Hematopoietic multipotent progenitor cell treated with erythropoietin and hydrocortisone succinate and interleukin-3 and kit ligand, for 4 days (in vitro differentiated cells): ENCODE measurements around the gene TSPYL4.
"Not testable (repeated sequence)": the region's sequence is repeated elsewhere in the genome, so short reads cannot be mapped to it uniquely, and the experiment has no call there.

Experiments
- DNase-seq: peaks from one replicate; pipeline ENCODE4 v3.0.0-alpha.2; 2015

Gene TSPYL4

DNA sequence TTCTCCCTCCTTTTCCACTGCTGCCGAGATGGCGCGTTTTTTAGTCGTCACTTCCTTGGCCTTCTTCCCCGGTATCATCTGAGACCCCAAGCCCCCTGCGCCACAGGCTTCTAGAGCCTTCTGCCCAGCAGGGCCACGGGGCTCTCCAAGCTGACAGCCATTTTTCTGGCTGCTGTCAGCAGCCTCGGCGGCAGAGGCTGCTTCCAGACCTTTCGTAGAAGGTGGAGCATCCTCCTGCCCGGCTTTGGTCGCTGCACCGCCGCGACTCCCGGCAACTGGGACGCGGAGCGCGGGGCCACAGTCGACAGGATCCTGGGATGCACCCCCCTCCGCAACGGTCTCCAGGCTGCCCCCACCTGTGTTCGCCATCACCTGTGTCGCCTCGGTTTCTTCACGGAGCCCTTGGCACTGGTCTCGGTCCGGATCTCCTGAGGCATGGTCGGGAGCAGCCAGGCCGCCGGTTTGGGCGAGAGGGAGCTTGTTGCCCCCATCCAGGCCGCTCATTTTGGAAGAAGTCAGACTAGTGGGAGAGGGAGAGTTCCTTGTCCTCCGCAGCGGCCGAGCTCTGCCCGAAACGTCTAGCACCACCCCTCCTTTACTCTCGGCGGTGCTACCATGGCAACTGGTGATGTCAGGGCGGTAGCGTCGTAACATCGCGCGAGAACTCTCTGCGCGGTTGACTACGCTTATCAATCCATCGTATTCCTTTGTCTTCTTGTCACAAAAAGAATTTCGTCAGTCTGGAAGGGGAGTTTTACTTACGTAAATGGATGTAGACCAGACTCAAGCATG is at the start of gene TSPYL4:
TSS of gene TSPYL4 (minus strand) at position 571 of the 792 bp plus-strand sequence. CDS start at position 504, 67 bp downstream.
- DNase-seq = peak; percentile 98

DNA sequence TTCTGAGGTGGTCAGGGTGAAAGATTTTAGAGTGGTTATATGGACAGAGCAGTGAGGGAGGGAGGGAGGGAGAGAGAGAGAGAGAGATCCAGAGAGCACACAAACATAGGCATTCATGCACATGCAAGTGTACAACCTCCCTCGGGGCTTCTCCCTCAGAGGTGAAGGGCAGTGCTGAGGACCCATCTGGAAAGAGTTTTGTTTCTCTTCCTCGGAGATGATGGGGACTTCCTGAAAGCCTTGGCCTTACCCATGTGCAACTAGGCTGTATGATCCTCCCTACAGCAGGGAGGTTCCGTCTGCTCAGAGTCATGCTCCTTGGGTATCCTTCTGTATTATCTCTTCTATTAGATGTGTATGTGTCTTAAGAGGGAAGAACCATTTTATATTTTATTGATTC is 47.2 kb upstream of the TSPYL4 start:
- DNase-seq = no peak

DNA sequence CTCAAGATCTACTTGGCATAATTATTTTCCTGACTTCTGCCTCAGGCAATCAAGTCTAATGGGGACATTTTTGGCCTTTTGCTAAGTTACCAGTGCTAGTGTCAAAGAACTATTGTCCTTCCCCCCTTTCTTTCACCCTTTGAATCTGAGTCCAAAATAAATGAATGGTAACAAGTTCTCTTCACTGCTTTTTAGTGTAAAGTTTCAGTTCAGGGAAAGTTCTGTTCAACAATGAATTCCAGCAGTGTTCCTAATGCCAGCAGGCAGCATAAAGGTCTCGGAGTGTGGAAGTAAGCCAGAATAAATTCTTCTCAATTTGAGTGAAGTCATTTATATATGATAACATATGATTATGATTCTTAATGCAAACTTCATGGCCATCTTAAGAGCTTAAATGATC is 46.7 kb upstream of the TSPYL4 start:
- DNase-seq = no peak

DNA sequence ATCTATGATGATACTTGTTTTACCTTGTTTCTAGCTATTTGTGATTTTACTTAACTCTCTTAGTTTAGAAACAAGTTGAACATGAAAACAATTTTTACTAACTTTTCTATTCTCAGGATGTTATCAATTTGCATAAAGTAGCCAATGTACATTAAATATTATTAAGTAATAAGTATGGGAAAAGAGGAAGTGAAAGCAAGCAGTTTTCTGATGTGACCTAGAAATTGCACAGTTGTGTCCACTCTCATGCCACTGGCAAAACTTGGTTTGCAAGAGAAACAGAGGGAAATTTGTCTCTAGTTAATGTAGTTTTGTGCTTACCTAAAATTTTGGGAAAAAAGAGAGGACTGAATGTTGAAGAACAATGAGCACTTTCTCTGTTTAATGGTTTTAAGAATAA is 45.1 kb upstream of the TSPYL4 start:
- DNase-seq = no peak

DNA sequence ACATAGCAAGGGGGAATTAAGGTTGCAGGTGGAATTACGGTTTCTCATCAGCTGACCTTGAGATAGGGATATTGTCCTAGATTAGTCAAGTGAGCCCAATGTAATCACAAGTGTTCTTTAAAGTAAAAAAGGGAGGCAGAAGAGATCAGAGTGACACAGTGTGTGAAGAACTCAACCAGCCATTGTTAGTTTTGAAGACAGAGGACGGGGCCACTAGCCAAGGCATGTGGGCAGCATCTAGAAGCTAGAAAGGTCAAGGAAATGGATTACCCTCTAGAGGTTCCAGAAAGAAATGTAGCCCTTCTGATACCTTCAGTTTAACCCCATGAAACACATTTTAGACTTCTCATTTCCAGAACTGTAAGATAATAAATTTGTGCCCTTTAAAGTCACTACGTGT is 44.4 kb upstream of the TSPYL4 start:
- DNase-seq = no peak

DNA sequence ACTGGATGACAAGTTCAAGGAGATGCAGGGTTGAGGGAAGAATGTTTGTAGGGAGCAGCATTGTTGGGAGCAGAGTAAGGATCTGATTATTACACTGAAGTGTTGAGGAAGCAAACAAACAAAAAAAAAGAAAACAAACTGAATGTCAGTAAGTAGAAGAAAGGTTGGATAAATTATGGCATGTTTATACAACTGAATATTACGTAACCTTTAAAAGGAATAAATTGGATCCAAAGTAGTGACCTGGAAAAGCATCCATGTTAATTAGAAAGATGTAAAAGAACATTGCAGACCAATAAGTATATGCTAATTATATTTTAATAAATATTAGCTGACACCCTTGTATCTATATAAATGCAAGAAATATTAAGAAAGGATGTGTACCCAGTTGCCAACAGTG is 38.7 kb upstream of the TSPYL4 start:
- DNase-seq = no peak

DNA sequence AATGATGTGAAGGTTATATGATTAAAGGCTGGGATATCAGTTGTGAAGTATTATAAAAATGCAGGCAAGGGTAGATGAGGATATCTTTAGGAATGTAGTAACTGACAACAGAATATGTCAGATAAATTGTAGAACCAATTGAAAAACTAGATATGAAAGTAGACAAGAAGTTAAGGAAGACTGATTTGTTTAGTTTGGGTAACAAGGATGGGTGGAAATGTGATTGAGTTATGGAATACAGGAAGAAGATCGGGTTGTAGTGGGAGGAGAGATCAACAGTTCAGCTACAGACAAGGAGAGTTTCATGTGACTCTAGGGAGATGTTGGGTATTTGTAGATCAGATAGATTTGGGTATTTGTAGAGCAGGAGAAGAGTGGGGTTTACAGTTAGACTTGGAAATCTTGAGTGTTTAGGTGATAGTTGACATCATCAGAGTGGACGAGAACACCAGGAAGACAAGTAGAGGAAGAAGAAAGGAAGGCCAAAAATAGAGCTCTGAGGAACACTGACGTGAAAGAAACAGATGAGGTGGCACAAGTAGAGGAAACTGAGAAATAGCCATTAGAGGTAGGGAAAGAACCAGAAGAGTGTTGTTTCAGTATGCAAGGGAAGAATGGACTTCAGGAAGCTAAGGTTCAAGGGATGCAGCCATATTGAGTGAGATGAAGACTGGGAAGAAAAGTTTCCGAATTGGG is 38.0 kb upstream of the TSPYL4 start:
- DNase-seq = no peak

DNA sequence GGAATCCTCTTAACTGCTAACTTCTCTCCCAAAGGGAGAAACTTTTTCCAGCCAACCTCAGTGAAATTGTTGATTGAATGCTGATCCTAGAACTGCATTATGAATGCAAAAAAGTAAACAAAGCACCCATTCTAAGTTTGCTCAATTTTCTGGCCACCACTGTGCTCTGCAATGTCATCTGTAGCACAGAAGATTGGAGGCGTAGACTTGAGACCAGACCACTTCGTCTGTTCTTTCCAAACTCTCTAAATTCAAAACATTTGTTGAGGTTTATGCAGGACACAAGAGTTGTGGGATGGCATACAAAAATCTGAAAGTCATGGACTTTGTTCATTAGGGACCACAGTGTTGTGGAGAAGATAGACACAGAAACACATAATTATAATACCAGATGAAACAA is 36.9 kb upstream of the TSPYL4 start:
- DNase-seq = no peak

DNA sequence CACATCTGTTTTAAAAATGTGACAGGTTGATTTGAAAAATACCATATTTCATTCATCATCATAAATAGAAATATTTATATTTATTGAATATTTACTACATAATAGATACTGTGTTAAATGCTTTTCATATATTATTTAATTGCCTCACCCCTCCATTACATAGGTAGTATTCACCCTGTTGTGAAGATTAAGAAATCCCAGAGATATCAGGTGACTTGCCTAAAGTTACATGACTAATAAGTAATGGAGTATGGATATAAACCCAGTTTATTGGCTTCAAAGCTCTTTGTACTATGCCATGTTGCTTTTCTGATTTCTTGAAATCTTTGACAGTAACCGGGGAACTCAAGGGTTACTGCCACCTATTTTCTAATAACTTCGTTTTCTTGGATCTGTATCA is 36.0 kb upstream of the TSPYL4 start:
- no peak for DNase-seq

DNA sequence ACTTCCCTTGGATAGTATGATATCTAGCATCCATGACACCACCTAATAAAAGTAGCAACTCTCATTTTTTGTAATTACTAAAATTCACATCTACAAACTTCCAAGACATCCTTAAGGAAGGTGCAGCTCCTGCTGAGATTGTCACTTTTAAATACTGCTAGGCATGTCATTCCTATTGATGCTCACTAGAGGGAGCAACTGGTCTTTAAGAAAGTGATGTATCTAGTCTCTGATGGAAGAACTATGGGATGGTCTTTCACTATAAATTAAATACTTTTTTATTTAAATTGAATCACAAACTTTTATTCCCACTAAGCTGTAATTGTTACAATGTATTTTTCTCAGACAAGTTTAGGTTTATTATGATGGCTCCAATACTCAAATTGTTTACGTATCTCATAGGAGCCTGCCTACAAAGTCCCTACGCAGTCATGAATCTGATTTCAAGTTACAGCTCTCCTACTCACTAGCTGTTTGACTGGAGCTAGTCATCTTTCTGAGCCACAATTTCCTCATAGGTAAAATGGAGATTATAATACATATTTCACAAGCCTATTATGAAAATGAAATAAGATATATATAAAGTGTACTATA is 33.9 kb upstream of the TSPYL4 start:
- peak; percentile 74 for DNase-seq

DNA sequence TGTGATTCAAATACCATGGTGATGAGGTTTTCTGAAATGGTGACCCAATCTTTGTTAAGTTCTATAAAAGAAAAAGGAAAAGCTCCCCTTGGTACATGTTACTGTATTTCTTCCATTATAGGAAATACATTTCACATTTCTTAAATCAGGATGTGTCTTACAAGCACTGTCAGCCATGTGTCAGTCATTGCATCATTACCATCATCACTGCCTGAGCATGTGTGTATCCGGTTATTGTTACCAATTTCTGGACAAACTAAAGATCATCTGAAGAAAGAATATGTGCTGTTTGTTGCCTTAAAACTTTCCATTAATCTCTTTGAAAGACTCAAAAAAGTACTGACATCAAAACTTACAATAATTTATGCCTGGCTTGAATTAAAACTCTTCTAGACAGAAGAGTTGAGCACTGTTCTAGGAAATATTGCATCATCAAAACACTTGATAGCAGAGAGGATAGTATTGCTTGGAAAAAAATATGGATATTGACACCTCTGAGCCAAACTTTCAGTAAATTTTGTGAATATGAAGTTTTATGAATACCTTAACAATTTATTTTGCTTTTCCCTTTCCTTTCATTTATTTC is 33.0 kb upstream of the TSPYL4 start:
- DNase-seq = no peak

DNA sequence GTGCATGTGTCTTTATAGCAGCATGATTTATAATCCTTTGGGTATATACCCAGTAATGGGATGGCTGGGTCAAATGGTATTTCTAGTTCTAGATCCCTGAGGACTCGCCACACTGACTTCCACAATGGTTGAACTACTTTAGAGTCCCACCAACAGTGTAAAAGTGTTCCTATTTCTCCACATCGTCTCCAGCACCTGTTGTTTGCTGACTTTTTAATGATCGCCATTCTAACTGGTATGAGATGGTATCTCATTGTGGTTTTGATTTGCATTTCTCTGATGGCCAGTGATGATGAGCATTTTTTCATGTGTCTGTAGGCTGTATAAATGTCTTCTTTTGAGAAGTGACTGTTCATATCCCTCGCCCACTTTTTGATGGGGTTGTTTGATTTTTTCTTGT is 31.1 kb upstream of the TSPYL4 start:
- not testable (repeated sequence) for DNase-seq

DNA sequence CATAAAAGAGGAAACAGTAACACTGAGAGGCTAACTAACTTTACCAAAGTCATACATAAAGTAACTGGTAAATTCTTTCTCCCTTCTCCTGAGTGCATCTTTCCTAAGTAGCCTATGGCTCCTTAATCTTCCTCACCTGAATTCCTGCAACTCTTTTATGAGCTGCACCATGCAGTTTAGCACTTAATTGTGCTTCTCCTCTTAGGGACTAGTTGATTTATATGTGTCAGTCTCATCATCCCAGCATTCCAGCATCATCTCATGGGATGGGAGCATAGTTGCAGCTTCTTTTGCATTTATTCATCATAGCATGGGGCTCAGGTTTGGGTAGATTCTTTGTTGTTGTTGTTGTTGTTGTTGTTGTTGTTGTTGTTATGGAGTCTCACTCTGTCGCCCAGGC is 29.3 kb upstream of the TSPYL4 start:
- DNase-seq = no peak

DNA sequence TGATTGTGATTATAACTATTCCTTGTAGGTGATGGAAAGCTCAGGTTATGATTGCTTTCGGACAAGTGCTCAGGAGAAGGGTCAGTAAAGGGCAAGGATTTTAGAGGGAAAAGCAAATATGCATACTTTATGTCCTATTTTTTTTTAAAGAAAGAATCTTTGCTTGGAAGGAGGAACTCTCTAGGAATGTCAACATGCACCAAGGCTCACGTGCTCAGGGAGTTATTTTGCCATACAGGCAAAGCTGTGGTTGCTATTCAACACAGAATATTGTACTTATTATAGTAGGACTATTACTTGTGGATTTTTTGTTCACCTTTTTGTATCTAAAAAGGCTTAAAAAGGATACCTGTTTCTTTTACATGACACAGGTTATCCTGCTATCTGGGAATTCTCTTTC is 28.8 kb upstream of the TSPYL4 start:
- no peak for DNase-seq

DNA sequence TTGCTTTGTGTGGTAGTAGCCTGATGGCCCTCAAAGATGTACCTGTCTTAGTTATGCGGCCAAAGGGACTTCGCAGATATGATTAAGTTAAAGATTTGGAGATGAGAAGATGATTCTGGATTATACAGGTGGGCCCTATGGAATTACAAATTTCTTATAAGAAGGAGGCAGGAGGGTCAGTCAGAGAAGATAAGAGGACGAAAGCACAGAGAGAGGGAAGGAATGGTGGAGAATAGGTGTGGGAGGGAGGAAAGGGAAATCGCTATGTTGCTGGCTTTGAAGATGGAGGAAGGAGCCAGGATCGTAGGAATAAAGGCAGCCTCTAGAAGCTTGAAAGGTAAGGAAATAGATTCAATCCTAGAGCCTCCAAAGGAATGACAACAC is 27.1 kb upstream of the TSPYL4 start:
- DNase-seq = no peak

DNA sequence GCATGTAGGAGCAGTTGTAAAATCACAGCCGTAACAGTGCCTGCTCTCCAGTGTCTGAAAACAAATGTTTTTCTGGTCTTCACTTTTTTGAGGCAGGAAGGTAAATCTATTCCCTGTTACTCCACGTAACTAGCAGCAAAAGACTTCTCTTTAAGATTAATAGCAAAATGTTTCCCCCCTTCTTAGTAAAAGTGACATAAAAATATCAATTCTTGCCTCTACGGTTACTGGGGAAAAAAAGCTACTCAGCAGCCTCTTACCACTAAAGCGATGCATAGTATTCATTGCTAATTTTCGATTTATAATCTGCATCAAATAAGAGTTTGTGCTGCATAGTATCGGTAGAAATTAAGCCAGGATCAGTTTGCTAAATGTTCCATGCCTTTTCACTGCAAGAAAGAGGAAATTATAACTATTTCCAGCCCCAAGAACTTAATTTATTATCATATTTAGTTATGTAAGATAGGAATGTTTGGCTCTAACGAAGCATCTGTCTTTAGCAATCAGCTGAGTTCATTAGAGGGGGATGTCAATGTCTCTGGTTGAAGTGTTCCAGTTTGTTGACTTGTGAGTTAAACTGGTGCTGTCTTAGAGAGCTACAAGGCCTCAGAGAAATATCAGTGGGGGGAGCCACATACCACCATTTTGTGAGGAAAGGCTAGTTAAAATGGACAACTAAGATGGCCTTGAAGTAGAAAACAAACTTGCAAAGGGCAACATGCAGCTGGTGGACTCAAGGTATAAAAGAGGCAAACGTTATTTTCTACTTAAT is 26.5 kb upstream of the TSPYL4 start:
- DNase-seq = peak; percentile 64

DNA sequence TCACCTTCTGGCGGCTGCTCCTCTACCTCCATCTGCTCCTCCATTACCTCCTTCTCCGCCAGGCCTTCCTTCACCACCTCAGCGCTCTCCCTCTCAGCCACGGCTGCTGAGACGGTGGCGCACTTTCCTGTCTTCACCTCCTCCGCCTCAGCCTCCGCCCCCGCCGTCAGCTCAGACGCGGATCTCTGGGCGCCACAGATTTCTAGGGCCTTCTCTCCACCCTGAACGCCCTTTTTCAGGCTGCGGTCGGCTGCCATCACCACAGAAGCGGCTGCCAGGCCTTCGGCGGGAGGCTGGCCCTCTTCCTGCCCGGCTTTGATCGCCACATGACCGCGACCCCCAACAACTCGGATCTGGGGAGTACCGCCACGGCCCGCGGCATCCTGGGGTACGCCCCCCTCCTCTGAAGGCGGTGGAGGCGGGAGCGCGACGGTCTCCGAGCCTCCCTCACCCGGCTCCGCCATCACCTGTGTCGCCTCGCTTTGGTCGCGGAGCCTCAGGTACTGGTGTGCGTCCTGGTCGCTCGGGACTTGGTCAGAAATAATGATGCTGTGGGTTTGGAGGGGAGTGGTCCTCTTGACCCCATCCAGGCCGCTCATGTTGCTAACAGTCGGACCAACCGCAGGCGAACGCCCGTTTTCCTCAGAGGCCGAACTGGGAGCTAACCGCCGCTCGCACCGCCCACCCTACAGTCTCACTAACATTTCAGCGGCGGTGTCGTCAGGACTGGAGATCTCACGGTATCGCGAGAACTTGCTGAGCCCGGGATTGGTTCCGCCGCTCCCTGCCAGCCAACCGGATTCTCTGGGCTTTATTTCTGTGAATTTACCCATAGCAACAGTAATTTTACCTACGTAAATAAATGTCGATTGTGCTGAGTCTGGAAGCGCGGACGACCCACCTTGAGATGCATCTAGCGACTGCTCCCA is 25.6 kb upstream of the TSPYL4 start, which contains the start of gene TSPYL1:
TSS of gene TSPYL1 (minus strand) at position 699 of the 929 bp plus-strand sequence. CDS start at position 599, 100 bp downstream.
- peak; percentile 99 for DNase-seq

DNA sequence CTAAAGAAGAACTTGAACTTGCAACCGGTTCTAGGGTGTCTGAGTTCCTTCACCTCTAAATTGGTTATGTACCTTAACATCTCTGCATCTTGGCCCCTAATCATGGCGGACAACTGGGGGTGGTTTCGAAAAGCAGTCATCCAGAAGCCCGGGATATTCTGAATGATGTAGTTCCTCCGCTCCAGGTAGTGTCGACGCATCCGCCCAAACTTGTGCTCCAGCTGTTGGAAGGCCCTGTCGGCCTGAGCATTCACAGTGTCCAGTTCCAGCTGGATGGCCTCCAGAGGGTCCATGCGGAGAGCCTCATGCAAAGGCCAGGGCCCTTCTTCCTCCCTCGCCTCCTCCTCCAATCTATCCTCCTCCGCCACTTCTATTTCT is 25.0 kb upstream of the TSPYL4 start:
- DNase-seq = no peak

DNA sequence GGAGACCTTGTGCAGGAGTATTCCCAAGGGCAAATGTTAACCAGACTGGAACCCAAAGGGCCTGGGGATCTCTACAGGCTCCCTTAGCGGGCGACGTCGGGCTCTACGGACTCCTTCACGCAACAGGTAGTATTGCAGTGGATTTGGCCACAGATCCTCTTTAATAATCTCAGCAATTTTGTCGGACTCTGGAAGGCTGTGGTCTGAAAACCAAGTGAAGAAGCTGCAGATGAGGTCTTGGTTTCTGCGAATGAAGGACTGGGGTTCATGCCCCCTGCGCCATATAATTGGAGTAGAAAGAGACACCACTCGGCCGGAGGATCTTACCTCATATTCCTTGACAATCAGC is 24.6 kb upstream of the TSPYL4 start:
- DNase-seq = no peak

DNA sequence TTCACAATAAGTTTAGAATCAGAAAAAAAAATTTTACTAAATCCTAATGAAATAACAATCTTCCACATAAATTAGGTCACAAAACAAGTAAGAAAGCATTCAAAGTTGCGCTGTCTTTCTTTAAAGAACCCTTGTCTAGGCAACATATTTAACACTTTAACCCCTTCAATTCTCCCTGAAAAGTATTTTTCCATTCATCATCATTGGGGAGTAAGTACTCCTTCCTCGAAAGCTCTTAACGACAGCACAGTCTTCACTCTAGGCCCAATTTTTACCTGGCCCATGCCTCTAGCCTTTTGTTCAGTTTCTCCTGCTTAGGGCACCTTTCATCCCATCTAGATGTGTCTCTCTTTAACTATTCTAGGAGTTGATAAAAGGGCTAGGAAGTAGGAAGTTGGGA is 23.2 kb upstream of the TSPYL4 start:
- no peak for DNase-seq

DNA sequence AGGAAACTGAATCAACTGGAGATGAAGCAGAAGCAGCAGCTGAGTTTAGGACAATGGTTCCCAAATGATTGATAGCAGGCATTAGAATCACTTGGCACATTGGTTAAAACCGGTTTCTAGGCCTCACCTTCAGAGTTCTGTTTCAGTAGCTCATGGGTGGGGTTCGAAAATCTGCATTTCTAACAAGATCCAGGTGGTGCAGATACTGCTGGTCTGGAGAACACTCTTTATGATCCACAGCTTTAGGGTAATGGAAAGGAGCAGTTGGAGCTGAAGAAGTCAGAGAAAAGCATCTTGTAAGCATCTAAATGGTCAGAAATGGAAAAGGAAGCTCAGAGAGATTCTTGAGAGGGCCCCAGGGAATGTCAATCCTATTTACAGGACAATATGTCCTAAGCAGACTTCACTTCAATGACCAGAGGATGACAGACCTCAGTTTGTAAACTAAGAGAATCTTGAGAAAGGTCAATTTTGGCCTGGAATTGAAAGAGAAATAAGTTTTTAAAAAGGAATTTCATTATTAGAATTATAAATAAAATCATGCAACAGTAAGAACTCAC is 17.4 kb upstream of the TSPYL4 start:
- DNase-seq = no peak
